ENCODE data around the gene PDZK1IP1.
"Not testable (repeated sequence)": the region's sequence is repeated elsewhere in the genome, so short reads cannot be mapped to it uniquely, and the experiment has no call there.

Gene PDZK1IP1

GRCh38 chr1:47198214-47198613 lies 8.4 kb upstream of the PDZK1IP1 start:
- no peak for DNase-seq (ENCODE audit: low spot score)
- H3K4me3 ChIP-seq (ENCODE audit: severe bottlenecking) = no peak overlapping the region
- H3K36me3 ChIP-seq (ENCODE audit: low read depth) = no peaks in the 10 kb centered on the region
- H3K27me3 ChIP-seq (ENCODE audit: insufficient read depth, poor library complexity, severe bottlenecking) = no peaks in the 10 kb centered on the region
- no peak for TF ChIP-seq CTCF (IDR thresholded peaks at IDR 0.05; ENCODE audit: poor library complexity, severe bottlenecking)
- H3K27ac ChIP-seq (ENCODE audit: poor library complexity, severe bottlenecking) = no peak overlapping the region
- no peak for ATAC-seq (ENCODE audit: low read depth)
- no peaks in the 10 kb centered on the region for H3K9me3 ChIP-seq (ENCODE audit: severe bottlenecking)
- no peaks in the 10 kb centered on the region for H3K4me1 ChIP-seq (ENCODE audit: insufficient read depth, poor library complexity, severe bottlenecking)

- Histone ChIP-seq H3K4me1 (ENCODE audit: insufficient read depth, poor library complexity, severe bottlenecking) (no peaks in the 10 kb centered on the region), H3K36me3 (ENCODE audit: low read depth) (no peaks in the 10 kb centered on the region), H3K27ac (ENCODE audit: poor library complexity, severe bottlenecking) (no peak overlapping the region), H3K27me3 (ENCODE audit: insufficient read depth, poor library complexity, severe bottlenecking) (no peaks in the 10 kb centered on the region), H3K9me3 (ENCODE audit: severe bottlenecking) (no peaks in the 10 kb centered on the region), H3K4me3 (ENCODE audit: severe bottlenecking) (no peak overlapping the region)
- no peak for ATAC-seq (ENCODE audit: low read depth)
- peak; percentile 18 for DNase-seq (ENCODE audit: low spot score)
- TF ChIP-seq CTCF (IDR thresholded peaks at IDR 0.05; ENCODE audit: poor library complexity, severe bottlenecking) = no peak
Measured at GRCh38 chr1:47196622-47197021, 6.8 kb upstream of the PDZK1IP1 start.

GRCh38 chr1:47195981-47196380 lies 6.1 kb upstream of the PDZK1IP1 start:
- not testable (repeated sequence) for H3K9me3 ChIP-seq (ENCODE audit: severe bottlenecking); H3K4me3 ChIP-seq (ENCODE audit: severe bottlenecking); H3K4me1 ChIP-seq (ENCODE audit: insufficient read depth, poor library complexity, severe bottlenecking); ATAC-seq (ENCODE audit: low read depth); H3K36me3 ChIP-seq (ENCODE audit: low read depth); H3K27ac ChIP-seq (ENCODE audit: poor library complexity, severe bottlenecking); H3K27me3 ChIP-seq (ENCODE audit: insufficient read depth, poor library complexity, severe bottlenecking)
- peak; percentile 13 for DNase-seq (ENCODE audit: low spot score)

GRCh38 chr1:47194311-47194710 lies 4.5 kb upstream of the PDZK1IP1 start:
- no peaks in the 10 kb centered on the region for H3K27me3 ChIP-seq (ENCODE audit: insufficient read depth, poor library complexity, severe bottlenecking)
- DNase-seq (ENCODE audit: low spot score) = no peak
- H3K4me3 ChIP-seq (ENCODE audit: severe bottlenecking) = no peak overlapping the region
- no peak overlapping the region for H3K27ac ChIP-seq (ENCODE audit: poor library complexity, severe bottlenecking)
- no peaks in the 10 kb centered on the region for H3K9me3 ChIP-seq (ENCODE audit: severe bottlenecking)
- ATAC-seq (ENCODE audit: low read depth) = no peak
- H3K4me1 ChIP-seq (ENCODE audit: insufficient read depth, poor library complexity, severe bottlenecking) = peaks cover 10% of the 10 kb centered on the region
- H3K36me3 ChIP-seq (ENCODE audit: low read depth) = no peaks in the 10 kb centered on the region
- no peak for TF ChIP-seq CTCF (IDR thresholded peaks at IDR 0.05; ENCODE audit: poor library complexity, severe bottlenecking)

- not testable (repeated sequence) for H3K9me3 ChIP-seq (ENCODE audit: severe bottlenecking); H3K4me3 ChIP-seq (ENCODE audit: severe bottlenecking); H3K4me1 ChIP-seq (ENCODE audit: insufficient read depth, poor library complexity, severe bottlenecking); H3K36me3 ChIP-seq (ENCODE audit: low read depth); H3K27me3 ChIP-seq (ENCODE audit: insufficient read depth, poor library complexity, severe bottlenecking); ATAC-seq (ENCODE audit: low read depth); H3K27ac ChIP-seq (ENCODE audit: poor library complexity, severe bottlenecking)
- DNase-seq (ENCODE audit: low spot score) = peak; percentile 10
Measured at GRCh38 chr1:47193496-47193895, 3.7 kb upstream of the PDZK1IP1 start.

GRCh38 chr1:47192458-47193384 lies 2.9 kb upstream of the PDZK1IP1 start:
- Histone ChIP-seq H3K27ac (ENCODE audit: poor library complexity, severe bottlenecking) (no peak overlapping the region), H3K27me3 (ENCODE audit: insufficient read depth, poor library complexity, severe bottlenecking) (no peaks in the 10 kb centered on the region), H3K36me3 (ENCODE audit: low read depth) (no peaks in the 10 kb centered on the region), H3K4me1 (ENCODE audit: insufficient read depth, poor library complexity, severe bottlenecking) (peaks cover 10% of the 10 kb centered on the region), H3K4me3 (ENCODE audit: severe bottlenecking) (no peak overlapping the region), H3K9me3 (ENCODE audit: severe bottlenecking) (no peaks in the 10 kb centered on the region)
- peak; percentile 48 for ATAC-seq (ENCODE audit: low read depth)
- peak; percentile 56 for DNase-seq (ENCODE audit: low spot score)
- TF ChIP-seq CTCF (IDR thresholded peaks at IDR 0.05; ENCODE audit: poor library complexity, severe bottlenecking) = peak; percentile 92
